Eye (tissue), 1 donor: ENCODE measurements around the gene EVI2A.
"Not testable (repeated sequence)": the region's sequence is repeated elsewhere in the genome, so short reads cannot be mapped to it uniquely, and the experiment has no call there.

ENCODE experiments used
- DNase-seq: peaks from one replicate; pipeline ENCODE4 v3.0.0-alpha.2; 2015

Gene EVI2A, protein sequence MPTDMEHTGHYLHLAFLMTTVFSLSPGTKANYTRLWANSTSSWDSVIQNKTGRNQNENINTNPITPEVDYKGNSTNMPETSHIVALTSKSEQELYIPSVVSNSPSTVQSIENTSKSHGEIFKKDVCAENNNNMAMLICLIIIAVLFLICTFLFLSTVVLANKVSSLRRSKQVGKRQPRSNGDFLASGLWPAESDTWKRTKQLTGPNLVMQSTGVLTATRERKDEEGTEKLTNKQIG

DNA sequence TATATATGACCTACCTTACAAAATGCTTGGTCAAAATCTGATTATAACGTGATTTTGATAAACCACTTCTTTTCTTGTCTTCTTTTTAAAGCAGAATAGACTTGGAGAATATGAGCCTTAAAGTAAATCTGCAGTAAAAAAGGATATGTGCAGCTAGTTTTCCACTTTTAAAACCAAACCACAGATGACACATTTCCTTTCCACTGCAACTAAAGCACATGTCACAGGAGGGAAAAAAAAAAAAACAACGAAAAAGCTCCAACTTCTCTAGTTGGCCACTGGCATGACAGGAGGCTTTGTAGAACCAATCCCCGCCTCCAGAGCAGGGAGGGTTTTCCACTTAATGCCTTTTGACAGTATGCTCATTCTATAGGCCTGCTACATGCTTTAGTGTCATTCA, at the start of gene EVI2A:
Gene EVI2A (minus strand): TSS at position 142 of the 400 bp plus-strand sequence. CDS start 2,609 bp downstream, outside the sequence.
- peak; percentile 10 for DNase-seq

DNA sequence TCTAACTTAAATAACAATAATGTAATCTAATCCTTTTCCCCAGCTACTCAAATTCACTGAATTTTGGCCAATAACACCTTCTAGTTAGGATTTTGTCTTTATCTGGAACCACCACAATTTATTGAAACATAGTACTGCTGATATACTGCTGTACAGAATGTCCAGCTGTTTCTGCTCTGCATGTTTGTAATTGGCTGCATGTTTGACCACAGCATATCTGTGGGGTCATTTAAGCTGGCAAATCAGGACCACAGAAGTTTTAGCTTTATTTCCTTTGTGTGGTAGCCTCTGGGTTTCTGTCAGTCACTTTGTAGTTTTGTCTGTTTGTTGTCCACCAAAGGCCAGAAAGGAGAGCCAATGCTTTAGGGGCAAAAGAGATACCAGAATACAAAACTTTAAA, 47.8 kb upstream of the EVI2A start:
- DNase-seq: no peak

DNA sequence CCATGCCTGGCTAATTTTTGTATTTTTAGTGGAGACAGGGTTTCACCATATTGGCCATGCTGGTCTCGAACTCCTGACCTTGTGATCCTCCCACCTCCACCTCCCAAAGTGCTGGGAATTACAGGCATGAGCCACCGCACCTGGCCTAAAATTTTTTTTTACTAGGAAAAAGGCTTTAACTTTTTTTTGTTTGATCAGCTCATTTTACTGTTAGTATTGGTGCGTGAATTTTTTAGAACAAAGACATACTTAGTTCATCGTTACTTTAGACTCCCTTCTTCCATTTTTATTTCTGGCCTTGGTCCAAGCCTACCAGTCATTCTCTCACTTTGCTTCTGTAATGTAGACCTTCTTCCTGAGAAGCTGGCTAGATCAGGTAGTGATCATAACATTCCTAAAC, 44.7 kb upstream of the EVI2A start:
- DNase-seq: no peak

DNA sequence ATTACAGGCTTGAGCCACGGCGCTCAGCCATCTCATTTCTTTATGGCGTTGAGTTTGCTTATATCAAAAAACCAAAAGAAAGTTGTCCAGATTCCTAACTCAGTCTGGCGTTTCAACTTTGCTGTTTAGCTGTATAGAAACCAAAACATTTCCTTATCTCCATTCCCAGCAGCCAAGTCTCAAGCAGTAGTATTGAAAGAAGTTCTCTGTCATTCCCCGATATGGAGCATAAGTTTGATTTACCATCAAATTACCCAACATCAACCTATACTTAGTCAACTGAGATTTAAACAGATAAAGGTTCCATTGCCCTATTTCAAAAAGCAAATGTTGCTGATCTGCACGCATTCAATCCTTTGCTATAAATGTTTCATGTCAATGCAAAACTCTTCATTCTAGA, 42.6 kb upstream of the EVI2A start:
- no peak for DNase-seq

DNA sequence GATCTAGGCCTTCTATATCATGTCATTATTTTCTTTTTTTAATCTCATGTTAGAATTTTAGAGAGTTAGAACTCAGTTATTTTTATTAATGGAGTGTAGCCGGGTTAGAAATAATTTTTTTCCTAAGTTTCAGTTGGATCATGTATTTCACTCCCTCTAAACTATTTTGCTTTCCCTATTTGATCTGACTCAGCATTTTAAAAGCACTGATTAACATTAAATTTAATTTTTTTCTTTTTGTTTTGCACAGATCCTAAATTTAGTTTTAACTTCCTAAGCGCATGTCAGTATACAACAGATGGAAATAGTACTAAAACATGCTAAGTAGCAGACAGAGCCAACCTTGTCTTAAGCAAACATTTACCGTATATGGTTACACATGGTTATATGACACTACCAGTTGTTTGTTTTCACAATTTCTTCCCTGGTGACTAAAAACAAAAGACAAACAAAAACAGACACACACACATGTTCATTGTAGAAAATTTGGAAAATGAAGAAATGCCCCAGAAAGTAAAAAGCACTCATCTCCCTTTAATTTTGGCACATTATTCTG, 36.5 kb upstream of the EVI2A start:
- no peak for DNase-seq

DNA sequence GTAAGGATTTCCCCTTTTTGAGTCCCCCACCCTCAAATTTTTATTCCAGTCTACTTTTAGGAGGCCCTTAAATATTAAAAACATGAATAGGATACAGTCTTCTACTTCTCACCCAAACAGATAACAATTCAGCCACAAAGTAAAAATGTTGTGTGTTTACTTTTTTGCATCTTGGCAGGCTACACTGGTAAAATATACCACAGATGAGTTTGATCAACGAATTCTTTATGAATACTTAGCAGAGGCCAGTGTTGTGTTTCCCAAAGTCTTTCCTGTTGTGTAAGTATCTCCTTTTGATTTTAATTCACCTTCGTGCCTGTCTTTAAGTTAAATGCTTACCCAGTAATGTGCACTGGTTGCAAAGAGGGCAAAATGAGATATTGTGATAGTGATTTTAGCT, 35.7 kb upstream of the EVI2A start:
- DNase-seq: no peak

DNA sequence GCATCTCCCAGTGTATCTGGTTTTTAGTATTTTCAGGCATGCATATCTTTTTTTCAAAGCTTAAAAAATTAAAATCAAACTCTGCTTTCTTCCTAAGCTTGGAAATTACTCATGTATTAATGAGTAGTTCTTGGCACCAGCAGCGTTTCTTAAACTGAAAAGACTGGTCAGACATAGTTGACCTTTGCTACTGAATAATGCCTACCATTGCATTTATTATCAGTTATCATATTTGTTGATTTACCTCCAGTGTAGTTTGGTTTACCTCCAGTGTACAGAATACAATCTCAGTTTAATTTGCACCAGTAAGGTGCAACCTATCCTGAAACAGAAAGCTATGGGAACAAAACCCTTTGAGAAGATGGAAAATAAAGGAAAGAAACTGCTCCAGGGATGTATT, 34.5 kb upstream of the EVI2A start:
- no peak for DNase-seq

DNA sequence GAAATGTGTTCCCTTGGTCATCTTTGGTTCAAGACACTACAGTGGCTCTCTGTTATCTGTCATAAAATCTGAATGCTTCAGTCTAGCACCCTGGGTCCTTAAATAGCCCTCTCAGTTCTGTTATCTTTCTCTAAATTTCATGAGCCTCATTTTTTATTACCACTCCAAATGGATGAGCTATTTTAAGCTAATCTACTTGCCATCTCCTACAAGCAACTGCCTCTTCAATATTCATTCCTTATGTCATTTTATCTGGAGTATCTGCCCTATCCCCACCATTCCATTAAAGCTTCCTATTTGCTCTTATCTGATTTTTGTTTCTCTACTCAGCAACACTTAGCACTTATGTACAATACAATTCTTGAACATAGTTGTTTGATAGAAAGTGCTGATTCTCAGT, 28.0 kb upstream of the EVI2A start:
- DNase-seq: no peak

DNA sequence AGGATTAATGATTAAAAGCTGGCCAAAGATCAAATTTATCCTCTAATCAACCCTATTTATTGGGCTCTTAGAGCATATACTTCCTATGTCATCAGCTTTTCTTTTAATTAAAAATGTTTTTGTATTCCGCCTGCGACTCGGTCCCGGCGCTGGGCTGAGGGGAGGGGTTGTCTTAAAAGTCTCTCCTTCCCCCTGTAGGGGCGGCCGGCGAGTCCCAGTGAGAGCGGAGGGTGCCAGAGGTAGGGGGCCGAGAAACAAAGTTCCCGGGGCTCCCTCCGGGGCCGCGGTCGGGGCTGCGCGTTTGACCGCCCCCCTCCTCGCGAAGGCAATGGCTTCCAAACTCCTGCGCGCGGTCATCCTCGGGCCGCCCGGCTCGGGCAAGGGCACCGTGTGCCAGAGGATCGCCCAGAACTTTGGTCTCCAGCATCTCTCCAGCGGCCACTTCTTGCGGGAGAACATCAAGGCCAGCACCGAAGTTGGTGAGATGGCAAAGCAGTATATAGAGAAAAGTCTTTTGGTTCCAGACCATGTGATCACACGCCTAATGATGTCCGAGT, 23.8 kb upstream of the EVI2A start:
- DNase-seq: not testable (repeated sequence)

DNA sequence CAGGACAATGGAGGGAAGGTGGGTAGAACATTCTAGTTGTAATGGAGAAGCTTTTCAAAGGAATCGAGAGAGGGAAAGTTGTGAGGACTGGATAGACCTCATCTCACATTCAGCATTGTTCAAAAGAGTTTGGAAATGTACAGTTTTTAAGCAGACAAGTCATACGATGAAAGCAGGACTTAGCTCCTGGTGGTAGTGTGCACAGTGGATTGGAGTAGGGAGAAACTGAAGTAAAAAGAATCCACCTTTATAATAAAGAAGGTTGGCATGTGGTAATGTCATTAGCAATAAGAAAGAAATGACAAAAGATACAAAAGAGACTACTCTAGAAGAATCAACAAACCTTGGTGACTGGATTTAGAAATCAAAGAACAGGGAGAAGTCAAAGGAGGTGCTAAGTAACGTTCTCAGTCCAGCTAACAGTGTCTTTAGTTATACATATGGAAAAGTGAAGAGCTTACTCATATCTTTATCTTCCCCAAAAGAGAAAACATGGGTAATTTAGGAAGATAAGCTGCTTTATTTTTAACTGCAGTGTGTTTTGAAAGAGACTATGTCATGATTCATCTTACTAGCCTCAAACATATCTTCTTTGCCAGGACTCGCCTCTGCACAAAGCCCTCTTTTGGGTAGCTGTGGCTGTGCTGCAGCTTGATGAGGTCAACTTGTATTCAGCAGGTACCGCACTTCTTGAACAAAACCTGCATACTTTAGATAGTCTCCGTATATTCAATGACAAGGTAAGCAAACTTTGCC, 18.7 kb upstream of the EVI2A start:
- no peak for DNase-seq

DNA sequence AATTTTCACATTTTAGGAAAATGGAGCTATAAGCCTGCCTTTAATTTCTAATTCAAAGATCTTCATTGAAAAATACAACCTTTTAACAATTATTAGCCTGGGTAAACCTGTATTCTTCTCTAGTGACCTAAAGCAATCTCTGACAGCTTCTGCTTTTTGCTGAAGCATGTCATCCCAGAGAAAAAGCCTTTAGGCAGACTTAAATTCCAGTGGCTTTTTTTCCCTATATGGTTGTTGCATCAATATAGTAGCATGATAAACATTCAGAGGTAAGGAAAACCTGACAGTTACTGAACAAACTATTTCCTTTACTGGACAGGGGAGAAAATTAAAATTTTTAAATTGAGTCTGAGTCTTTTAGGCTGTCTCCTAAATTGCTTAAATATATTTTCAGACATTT, 7.8 kb upstream of the EVI2A start:
- no peak for DNase-seq

DNA sequence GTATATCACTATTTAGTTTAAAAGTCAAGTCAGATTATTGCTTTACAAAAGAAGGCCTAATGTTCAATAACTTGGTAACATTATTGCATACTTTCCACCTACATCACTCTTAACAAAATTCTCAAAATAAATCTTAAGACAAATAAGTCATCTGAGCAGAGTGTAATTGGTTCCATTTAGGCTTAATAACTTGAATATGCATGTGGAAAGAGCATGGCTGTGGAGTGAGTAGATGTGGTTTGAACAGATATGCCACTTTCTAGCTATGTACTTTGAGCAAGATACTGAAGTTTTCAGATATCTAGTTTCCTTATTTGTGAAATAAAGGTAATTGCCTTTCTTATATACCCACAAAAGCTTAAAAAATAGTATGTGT, 6.7 kb upstream of the EVI2A start:
- DNase-seq: no peak

DNA sequence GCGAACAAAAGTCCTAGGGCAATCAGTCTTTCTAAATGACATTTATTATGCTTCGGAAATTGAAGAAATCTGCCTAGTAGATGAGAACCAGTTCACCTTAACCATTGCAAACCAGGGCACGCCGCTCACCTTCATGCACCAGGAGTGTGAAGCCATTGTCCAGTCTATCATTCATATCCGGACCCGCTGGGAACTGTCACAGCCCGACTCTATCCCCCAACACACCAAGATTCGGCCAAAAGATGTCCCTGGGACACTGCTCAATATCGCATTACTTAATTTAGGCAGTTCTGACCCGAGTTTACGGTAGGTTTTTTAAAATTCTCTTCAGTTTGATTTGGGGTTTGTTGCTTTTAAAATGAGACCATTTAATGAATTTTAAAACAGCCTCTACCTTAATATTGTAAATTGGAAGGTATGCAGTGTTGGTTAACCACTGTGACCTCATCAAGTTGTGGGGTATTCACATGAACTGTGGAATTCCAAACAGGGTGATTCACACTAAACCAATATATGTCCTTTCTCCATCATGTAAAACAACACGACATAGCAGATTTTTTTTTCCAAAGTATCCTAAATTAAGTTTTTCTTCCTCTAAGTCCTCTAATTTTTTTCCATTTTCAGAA, 6.2 kb upstream of the EVI2A start:
- no peak for DNase-seq

DNA sequence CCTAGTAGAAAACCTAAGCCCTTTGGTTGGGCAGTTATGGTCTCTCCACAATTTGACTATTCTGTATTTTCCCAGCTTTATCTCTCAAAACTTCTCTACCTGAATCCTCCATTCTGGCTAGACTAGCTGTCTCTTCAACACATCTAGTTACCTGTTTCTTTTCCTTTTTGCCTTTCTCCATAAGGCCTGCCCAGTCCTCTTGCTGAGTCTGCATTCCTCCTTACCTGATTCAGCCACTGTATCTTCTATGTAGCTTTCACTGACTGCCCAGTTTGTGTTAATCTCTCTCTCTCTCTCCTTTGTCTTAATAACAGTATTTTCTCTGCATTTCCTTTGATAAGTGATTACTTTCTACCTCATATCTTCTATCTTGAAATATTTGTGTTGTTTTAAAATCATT, 2.1 kb upstream of the EVI2A start:
- no peak for DNase-seq

DNA sequence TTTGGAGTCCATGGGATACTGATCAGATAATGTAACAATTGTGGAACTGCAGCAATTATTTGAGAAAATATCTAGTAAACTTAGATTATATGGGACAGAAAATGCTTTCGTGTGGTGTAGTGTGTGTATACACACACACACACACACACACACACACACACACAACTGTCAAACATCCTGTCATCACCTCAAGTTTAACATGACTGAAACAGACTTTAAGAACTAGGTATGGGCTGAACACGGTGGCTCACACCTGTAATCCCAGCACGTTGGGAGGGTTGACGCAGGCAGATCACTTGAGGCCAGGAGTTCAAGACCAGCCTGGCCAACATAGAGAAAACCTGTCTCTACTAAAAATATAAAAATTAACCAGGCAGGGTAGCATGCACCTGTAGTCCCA, 544 bp upstream of the EVI2A start:
- DNase-seq: no peak

DNA sequence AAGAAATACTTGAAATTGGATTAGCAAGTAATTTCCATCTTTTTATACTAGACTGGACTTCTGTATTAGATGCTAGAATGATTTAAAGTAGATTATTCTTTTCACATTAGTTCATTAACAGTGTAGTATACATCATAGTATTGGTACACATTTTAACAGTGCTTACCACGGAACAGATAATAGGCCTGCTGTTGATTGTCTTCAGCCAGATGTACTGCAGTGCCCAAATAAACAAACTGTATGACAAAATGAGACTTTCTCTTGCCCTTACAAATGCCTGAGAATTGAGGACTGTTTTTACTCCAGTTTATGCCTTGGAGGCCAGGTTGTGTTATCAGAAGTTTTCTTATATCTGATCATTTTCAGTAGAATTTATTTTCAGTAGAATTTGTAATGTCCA, 631 bp downstream of the EVI2A start:
- no peak for DNase-seq

DNA sequence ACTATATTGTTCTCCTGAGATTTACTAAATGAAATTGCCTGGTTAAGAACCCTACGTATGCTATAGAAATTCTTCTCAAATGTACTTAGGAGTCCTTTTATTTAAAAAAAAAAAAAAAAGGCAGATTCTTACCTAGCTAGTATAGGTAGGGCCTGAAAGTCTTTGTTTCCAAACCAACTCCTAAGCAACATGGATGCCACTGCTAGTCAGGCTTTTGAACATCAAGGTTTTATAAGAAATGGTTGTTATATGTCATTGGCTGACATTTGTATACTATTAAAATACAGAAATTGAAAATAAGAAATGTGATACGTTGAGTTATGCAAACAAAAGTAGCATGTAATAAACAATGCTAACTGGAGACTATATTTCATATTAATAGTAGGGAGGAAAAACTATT, 1.2 kb downstream of the EVI2A start:
- no peak for DNase-seq

DNA sequence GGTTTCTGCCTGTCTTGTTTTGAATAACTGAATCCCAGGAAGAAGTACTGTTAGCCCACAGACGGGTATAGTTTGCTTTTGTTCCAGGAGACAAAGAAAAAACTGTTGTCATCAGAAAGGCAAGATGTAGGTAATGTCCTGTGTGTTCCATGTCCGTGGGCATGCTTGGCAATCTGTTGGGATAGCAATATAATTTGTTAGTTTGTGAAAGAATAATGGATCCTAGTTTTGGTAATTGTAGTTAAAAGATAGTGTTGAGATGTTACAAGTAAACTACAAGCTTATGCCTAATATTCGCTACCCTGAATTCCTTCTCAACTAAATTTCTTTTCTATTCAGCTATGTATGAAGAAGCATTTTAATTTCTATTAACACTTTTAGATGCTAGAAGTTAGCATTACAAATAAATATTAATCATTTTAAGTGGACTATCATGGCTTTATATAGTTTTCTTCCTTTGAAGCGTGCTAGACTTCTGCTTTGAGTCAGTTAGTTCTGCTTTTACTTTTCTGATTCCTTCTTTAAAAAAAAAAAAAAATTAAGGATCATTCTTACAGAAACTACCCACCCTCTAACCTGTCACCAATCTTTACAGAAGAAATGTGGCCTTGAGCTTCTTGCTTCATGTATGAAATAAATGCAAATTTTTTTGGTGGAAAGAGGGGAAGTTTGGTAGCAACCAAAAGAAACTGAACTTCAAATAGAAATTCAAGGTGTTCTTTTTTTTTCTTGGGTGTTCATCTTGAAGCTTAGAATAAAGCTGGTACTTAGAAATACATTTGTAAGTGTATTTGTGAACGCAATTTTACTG, 2.4 kb downstream of the EVI2A start:
- no peak for DNase-seq

DNA sequence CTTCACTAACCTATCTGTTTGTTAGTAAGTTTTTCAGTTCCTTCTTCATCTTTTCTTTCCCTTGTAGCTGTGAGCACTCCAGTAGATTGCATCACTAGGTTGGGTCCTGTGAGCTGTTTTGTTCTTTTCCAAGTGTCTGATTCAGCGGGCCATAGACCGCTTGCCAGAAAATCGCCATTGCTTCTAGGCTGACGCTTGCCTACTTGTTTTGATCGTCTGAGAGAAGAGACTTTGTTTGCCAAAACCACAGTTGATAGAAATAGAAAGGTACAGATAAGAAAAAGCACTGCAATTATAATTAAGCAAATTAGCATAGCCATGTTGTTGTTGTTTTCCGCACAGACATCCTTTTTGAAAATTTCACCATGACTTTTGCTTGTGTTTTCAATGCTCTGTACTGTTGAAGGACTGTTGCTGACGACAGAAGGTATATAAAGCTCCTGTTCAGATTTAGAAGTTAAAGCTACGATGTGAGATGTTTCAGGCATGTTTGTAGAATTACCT, 3.1 kb downstream of the EVI2A start:
- DNase-seq: peak; percentile 4

DNA sequence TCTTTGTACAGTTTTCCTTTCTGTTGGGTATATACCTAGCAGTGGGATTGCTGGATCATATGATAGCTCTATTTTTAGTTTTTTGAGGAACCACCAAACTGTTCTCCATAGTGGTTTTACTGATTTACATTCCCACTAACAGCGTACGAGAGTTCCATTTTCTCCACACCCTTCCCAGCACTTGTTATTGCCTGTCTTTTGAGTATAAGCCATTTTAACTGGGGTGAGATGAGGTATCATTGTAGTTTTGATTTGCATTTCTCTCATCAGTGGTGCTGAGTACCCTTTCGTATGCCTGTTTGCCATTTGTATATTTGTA, 6.7 kb downstream of the EVI2A start:
- no peak for DNase-seq

DNA sequence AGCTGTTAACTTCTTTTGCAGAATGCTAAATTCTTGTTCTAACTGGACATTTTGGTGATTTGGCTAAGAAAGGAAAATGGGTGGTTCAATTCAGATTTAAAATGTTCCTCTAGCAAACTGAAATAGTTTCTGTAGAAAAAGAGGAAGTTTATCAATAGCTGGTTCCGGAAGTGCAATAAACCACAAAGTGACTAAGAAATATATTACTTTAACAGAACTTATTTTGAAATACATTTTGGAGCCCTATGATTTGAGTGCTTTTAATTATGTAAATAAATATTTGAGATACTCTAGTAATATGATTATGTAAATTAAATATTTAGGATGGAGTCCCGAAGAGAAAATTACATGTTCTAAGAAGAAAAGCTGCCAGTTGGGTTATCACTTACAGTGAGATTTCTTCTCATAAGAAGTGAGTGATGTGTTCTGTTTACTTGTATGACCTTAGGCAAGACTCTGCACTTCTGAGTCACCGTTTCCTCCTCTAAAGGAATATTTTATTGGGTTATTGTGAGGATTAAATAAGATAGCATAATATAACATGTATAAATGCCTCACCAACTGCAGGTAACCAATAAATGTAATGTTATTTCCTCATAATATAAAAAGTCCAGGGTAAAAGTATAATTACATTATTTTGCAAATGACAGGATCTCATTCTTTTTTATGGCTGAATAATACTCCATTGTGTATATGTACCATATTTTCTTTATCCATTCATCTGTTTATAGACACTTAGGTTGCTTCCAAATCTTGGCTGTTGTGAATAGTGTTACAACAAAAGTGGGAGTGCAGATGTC, 7.2 kb downstream of the EVI2A start, which contains the start of gene EVI2B:
Gene EVI2B (minus strand): TSS at position 73 of the 800 bp plus-strand sequence. CDS start 8,445 bp downstream, outside the sequence.
- no peak for DNase-seq

DNA sequence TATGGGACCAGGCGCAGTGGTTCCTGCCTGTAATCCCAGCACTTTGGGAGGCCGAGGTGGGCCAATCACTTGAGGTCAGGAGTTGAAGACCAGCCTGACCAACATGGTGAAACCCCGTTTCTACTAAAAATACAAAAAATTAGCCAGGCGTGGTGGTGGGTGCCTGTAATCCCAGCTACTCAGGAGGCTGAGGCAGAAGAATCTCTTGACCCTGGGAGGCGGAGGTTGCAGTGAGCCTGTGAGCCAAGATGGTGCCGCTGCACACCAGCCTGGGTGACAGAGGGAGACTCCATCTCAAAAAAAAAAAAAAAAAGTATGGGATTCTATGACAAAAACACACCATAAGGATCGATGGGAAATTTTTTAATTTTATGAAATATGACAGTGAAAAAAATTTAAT, 9.2 kb downstream of the EVI2A start:
- DNase-seq: not testable (repeated sequence)
